Activated T-helper 9 cell treated with anti-CD3 and anti-CD28 coated beads, Interleukin-2, amount 50 U/mL, for 16 hours (primary cell): Measurements from ENCODE around the gene LRRC4C.
"Not testable (repeated sequence)": the region's sequence is repeated elsewhere in the genome, so short reads cannot be mapped to it uniquely, and the experiment has no call there.

Source experiments
- DNase-seq: peaks from one replicate; pipeline ENCODE4 v3.0.0-alpha.2; 2020; ENCODE audit warnings: low read depth

LRRC4C gene

GRCh38 chr11:40688369-40688768 lies 771.1 kb downstream of the LRRC4C start:
- DNase-seq: no peak

GRCh38 chr11:40686765-40687164 lies 772.7 kb downstream of the LRRC4C start:
- DNase-seq: no peak

- DNase-seq: no peak
Observed at GRCh38 chr11:40683010-40683409, 776.4 kb downstream of the LRRC4C start.

- no peak for DNase-seq
Observed at GRCh38 chr11:40679276-40679675, 780.2 kb downstream of the LRRC4C start.

GRCh38 chr11:40647295-40647694 lies 812.2 kb downstream of the LRRC4C start:
- DNase-seq: no peak

- no peak for DNase-seq
Observed at GRCh38 chr11:40642284-40642683, 817.2 kb downstream of the LRRC4C start.

- DNase-seq: no peak
Observed at GRCh38 chr11:40619654-40620053, 839.8 kb downstream of the LRRC4C start.

- no peak for DNase-seq
Observed at GRCh38 chr11:40606800-40607199, 852.7 kb downstream of the LRRC4C start.

GRCh38 chr11:40602866-40603552 lies 856.4 kb downstream of the LRRC4C start:
- DNase-seq: no peak

- no peak for DNase-seq
Observed at GRCh38 chr11:40597546-40598113, 861.8 kb downstream of the LRRC4C start.

- DNase-seq: no peak
Observed at GRCh38 chr11:40573254-40573891, 886.1 kb downstream of the LRRC4C start.

GRCh38 chr11:40569947-40570531 lies 889.4 kb downstream of the LRRC4C start:
- DNase-seq: no peak

- no peak for DNase-seq
Observed at GRCh38 chr11:40567392-40567791, 892.1 kb downstream of the LRRC4C start.

GRCh38 chr11:40544162-40544561 lies 915.3 kb downstream of the LRRC4C start:
- DNase-seq: no peak

- no peak for DNase-seq
Observed at GRCh38 chr11:40542821-40543220, 916.6 kb downstream of the LRRC4C start.

GRCh38 chr11:40537734-40538133 lies 921.7 kb downstream of the LRRC4C start:
- no peak for DNase-seq

- DNase-seq: not testable (repeated sequence)
Observed at GRCh38 chr11:40522080-40522479, 937.4 kb downstream of the LRRC4C start.

GRCh38 chr11:40517122-40517521 lies 942.3 kb downstream of the LRRC4C start:
- DNase-seq: no peak

- no peak for DNase-seq
Observed at GRCh38 chr11:40514124-40514523, 945.3 kb downstream of the LRRC4C start.

GRCh38 chr11:40513281-40513680 lies 946.2 kb downstream of the LRRC4C start:
- DNase-seq: no peak

GRCh38 chr11:40508303-40508702 lies 951.1 kb downstream of the LRRC4C start:
- no peak for DNase-seq

GRCh38 chr11:40506226-40506625 lies 953.2 kb downstream of the LRRC4C start:
- DNase-seq: no peak

- no peak for DNase-seq
Observed at GRCh38 chr11:40491341-40491740, 968.1 kb downstream of the LRRC4C start.
